Suppressor macrophage treated with lipopolysaccharide for 4 hours (primary cell): Measurements from ENCODE around the gene TSPAN5.
"Not testable (repeated sequence)": the region's sequence is repeated elsewhere in the genome, so short reads cannot be mapped to it uniquely, and the experiment has no call there.

Experiments
- DNase-seq: peaks from one replicate; pipeline ENCODE4 v3.0.0-alpha.2; 2020

TSPAN5 gene

DNA sequence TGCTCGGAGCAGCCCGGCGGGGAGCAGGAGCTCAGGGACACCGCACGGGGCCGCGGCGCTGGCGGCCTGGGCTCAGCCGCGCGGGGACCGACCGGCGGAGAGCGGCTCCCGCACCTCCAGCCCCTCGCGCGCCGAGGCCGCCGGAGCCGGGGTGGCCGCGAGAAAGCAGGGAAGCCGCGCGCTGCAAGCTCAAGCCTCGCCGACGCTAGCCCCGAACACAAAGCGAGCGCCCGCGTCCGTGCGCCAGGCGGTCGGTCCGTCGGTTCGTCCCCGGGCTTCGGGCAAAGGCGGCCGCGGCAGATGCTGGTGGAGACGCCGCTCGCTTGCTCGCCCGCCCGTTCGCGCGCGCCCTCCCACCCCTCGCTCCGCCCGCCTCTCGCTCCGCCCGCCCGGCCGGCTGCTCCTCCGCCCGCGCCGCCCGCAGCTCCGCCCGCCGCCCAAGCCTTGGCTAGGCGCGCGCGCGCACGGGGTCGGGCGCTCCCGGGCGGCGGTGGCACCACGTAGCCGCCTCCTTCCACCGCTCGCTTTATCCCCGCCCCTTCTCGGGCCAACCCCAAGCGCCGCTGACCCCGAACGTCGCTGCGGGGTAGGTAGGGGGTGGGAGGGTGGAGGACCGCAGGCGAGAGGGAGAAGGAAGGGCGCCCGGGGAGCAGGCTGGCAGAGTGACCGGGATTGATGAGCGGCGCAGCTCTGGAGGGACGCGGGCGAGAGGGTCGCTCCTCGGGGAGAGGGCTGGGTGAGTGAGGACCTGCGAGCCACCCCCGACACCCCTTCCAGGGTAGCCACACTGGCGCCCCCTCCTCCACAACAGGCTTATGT is at the start of gene TSPAN5:
Gene TSPAN5 (minus strand): TSS at position 325 of the 819 bp plus-strand sequence.
- DNase-seq: peak; percentile 78

DNA sequence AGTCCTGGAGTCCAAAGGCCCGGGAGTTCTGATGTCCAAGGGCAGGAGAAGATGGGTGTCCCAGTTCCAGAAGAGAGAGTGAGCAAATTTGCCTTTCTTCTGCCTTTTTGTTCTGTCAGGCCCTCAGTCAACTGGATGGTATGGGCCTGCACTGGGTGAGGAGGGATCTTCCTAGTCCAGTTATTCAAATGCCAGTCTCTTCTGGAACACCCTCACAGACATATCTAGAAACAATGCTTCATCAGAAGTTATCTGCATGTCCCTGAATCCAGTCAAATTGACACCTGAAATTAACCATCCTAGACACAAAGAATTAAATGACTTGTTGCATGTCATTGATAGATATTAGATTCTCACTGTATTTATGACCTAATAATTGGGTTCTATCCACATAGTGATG is 48.5 kb upstream of the TSPAN5 start:
- no peak for DNase-seq

GRCh38 chr4:98706200-98706813 is 47.9 kb upstream of the TSPAN5 start:
- no peak for DNase-seq

DNA sequence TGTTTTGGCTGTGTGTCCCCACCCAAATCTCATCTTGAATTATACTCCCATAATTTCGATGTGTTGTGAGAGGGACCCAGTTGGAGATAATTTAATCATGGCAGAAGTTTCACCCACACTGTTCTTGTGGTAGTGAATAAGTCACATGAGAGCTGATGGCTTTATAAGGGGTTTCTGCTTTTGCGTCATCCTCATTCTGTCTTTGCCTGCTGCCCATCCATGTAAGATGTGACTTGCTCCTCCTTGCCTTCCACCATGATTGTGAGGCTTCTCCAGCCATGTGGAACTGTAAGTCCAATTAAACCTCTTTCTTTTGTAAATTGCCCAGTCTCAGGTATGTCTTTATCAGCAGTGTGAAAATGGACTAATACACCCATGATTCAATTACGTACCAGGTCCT is 47.2 kb upstream of the TSPAN5 start:
- DNase-seq: not testable (repeated sequence)

GRCh38 chr4:98700656-98701055 is 42.2 kb upstream of the TSPAN5 start:
- no peak for DNase-seq

DNA sequence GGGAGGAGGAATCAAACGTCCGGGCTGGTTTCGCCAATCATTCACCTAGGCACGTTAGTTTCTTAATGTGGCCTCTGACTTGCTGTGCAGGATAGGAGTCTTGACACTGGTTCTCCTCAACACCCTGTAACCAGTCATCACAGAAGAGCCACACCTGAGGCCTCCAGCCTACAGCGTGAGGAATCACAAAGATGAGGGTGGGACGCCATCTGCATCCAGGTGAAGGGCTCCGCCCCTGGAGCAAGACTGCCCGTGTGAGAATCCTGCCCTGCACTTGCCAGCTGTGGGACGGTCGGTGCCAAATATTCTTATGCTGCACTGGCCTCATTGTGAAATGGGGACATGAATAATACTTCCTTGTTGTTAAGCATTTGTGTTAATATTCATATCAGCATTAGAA is 35.7 kb upstream of the TSPAN5 start:
- DNase-seq: no peak

DNA sequence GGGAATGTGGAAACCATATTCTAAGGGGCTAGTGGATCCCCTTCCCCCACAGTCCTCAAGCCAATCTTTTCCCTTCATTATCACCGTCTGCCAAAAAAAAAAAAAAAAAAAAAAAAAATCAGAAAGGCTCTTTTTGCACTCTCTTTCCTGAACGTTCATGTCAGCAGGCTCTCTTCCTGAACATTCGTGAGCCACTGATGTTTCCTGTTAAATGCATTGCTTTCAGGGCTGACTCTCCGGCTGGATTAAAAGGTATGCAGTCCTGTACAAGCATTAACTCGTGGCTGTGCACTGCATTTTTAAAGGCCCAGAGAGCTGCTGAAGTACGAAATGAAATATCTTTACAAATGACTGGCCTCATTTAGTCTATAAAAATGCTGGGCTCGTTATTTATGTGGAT is 34.0 kb upstream of the TSPAN5 start:
- DNase-seq: no peak

- DNase-seq: no peak
Measured at GRCh38 chr4:98691588-98691987, 33.2 kb upstream of the TSPAN5 start.

DNA sequence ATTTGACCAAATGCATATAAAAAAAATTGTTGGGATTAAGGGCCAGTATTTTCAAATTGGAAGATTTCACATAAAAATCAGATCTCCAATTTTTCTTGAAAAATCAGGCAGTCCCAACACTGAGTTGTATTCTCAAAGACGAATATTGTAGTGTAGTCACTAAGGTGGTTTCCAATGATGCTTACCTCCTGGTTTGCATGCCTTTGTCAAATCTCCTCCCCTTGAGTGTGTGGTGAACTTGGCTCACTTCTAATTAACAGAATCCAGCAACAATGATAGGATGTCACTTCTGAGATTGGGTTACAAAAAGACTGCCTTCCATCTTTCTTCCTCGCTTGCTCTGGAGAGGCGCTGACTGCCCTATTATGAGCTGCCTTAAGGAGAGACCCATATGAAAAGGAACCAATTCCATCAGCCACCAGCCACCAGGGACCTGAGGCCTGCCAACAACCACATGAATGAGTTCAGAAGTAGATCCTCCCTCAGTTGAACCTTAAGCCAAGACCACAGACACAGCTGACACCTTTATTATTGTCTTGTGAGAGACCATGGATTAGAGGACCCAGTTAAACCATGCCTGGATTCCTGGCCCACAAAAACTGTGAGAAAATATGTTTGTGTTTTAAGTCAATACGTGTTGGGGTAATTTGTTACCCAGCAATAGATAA is 31.2 kb upstream of the TSPAN5 start:
- no peak for DNase-seq

- no peak for DNase-seq
Measured at GRCh38 chr4:98688411-98689290, 30.2 kb upstream of the TSPAN5 start.

DNA sequence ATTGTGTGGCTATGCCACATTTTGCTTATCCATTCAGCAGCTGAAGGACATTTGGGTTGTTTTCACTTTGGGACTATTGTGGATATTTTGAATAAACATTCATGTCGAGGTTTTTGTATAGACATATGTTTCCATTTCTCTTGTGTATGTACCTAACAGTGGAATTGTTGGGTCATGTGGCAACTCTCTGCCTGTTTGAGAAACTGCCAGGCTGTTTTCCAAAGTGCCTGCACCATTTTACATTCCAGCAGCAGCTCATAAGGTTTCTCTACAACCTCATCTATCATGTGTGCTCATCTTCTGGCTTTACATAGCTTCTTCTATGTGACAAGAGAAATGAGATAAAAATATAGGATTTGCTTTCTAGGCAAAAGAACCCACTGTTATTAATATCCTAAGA is 29.5 kb upstream of the TSPAN5 start:
- DNase-seq: no peak

- DNase-seq: no peak
Measured at GRCh38 chr4:98686847-98687246, 28.4 kb upstream of the TSPAN5 start.

- no peak for DNase-seq
Measured at GRCh38 chr4:98686043-98686707, 27.8 kb upstream of the TSPAN5 start.

DNA sequence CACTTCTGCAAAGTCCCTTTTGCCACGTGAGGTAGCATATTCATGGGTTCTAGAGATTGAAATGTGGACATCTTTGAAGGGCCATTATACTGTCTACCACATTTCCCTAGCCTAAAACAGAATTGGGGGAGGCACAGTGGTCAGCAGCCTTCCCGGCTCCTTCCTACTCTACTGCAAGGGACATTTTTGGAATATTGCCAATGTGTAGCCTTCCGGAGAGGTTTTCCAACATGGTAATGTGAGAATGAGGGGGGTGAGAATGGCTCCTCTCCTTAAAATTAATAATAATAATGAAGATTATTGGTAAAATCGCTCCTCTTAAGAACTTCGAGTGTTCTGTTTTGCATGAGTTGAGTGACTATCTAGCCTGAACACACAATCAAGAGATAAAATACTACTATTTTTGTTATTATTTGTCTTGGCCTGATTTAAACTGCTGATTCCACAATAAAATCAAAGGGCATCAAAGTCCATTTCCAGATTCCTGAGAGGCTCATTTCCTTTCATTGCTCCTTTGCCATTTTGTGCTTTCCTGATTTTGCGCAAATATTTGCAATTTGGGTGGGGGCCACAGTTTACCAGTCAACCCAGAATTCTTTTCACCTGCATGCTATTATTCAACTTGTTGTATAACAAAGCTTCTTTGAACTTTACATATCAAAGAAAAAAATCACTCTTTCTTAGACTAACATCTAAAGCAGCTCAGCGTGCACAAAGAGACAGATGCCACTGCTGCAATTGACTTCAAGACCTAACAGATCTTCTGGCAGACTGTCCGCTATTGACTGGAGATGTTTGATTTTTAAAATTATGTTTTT is 27.0 kb upstream of the TSPAN5 start:
- DNase-seq: no peak

GRCh38 chr4:98682719-98683118 is 24.3 kb upstream of the TSPAN5 start:
- no peak for DNase-seq

DNA sequence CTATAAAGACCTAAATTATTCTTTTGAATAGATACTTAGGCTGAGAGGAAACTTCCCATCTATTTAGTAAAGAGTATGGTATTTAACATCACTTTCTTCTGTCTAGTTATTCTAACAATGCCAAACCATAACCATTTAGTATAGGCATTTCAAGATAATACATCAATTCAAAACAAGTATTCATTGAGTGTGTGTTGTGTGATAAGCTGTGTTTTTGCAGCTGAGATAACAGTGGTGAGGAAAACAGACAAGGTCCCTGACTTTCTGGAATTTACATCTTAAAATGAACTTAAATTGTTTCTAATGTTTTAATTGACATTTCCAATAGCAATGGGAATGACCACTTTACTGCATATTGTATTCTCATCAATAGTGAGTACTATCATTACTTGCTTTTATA is 22.4 kb upstream of the TSPAN5 start:
- DNase-seq: no peak

GRCh38 chr4:98679738-98680137 is 21.3 kb upstream of the TSPAN5 start:
- DNase-seq: no peak

- DNase-seq: no peak
Measured at GRCh38 chr4:98677799-98678198, 19.4 kb upstream of the TSPAN5 start.

DNA sequence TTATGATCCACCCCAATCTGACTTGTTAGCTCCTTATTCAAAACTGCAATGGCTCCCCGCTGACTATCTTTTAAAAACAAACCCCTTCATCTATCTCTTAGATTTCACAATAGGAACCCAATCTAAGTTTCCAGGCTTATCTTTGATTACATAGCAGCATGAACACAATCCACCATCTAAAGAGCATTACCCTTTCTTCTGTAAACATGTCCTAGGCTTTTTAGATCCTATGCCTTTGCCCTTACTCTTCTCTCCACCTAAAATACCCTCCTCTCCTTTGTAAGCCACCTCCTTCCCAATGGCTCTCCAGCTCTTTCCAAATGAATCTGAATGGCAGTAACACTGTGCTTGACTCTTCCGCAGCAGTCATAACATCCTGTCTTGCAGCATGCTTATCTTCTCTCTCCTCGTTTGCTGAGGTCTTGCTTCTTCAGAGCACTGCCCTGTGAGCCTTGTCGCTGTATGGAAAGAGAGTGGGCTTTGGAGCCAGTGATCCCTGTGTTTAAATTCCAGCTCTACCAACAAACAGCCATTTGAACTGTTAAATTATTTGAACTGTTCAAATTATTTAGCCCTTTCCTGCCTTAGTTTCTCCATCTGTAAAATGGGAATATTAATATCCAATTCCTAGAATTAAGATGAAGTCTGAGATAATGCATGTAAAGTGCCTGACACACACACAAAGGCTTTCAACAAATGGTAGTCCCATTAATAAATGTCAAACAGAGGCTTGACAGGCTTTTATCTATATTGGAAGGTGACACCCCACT is 16.2 kb upstream of the TSPAN5 start:
- DNase-seq: no peak

GRCh38 chr4:98673978-98674377 is 15.6 kb upstream of the TSPAN5 start:
- no peak for DNase-seq

DNA sequence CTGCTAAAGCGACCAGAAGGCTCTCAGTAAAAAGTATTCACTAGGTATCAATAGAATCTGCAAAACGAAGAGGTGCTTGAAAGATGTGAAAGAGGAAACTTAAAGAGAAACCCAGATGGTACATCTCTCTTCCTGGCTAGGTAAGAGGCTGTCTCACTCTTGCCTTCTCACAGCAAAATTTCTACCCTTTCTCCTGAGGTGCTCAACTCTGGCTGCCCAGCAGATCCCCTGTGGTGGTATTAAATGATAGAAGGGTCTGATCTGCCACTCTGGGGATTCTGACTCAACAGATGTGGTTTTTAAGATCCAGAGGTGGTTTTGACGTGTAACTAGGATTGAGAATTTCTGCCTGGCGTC is 14.9 kb upstream of the TSPAN5 start:
- no peak for DNase-seq
